GM19043 (cell line): ENCODE measurements around the gene OBSCN.

Experiments
- ATAC-seq: cut with Tn5 transposase; IDR thresholded peaks from one replicate; pipeline ENCODE4 v1.9.1; 2021; ENCODE audit warnings: low read depth; ENCODE audit not compliant: unreplicated experiment

The OBSCN gene

GRCh38 chr1:228392111-228392936 is 184.5 kb downstream of the OBSCN start:
- ATAC-seq: no peak

GRCh38 chr1:228393268-228393701 is 185.4 kb downstream of the OBSCN start:
- no peak for ATAC-seq

DNA sequence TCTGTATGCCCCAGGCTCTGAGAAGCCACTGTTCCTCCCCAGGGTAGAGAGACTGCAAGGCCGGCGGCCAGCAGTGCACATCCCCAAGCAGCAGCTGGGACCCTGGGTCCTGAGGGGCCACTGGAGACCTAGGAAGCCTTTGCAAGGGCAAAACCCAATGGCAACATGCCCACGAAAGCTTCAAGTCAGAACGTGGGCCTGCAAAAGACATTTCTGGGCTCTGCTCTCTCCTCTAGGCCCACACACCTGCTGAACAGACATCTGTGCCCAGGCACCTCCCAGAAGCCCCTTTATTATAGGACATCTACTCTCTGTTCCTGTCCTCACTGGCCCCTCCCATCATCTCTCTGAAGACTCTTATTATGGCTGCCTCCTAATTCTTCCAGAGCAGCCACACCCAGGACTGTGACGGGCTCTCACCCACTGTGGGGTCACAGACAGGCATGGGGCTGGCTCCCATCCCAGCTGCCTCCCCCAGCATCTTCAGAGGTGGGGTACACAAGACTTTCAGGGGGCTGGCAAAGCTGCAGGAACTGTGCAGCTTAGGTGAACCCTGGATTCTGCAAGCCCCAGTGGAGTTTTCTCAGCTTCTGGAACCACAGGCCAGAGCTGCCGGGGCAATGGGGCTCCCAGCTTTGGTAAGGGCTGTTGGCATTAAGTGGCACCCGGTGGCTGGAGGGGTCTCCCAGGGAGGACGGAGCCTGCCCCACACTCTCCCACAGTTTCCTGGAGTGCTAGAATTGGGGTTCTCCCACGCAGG is 186.1 kb downstream of the OBSCN start:
- no peak for ATAC-seq

DNA sequence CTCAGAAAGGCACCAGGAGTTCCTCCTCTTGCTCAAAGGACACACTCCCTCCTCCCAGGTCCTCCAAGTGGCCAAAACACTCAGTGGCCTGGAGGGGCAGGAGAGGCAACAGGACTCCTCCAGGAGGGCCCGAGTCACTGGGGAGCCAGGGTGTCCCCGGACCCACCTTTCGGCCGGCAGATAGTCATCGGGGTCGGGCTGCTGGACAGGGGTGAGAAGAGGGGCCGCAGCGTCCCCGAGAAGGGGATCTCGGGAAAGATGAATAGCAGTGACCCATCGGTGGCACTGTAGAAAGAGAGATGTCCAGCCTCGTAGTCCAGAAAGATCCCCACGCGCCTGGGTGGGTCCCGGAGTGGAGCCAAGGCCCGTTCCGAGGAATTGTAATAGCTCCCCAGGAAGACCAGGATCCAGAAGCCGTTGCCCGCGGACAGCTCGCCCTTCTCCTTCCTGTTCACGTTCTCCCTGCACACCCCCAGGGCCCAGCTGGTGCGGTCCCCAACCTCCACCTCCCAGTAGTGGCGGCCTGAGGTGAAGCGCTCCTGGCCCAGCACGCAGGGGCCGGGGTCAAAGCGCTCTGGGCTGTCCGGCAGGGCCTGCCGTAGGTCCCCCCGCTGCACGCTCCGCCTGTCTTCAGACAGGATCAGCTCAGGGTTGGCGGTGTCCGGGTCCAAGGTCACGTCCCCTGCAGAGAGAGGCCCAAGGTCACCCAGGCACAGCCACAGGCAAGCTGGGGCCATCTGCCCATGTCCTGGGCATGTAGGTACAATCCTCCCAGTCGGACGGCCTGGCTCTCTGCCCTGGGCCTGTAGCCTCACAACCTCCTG is 186.9 kb downstream of the OBSCN start:
- no peak for ATAC-seq

- ATAC-seq: no peak
These were observed 189.2 kb downstream of the OBSCN start for GRCh38 chr1:228396770-228397662.

GRCh38 chr1:228397966-228398365 is 190.1 kb downstream of the OBSCN start:
- no peak for ATAC-seq

DNA sequence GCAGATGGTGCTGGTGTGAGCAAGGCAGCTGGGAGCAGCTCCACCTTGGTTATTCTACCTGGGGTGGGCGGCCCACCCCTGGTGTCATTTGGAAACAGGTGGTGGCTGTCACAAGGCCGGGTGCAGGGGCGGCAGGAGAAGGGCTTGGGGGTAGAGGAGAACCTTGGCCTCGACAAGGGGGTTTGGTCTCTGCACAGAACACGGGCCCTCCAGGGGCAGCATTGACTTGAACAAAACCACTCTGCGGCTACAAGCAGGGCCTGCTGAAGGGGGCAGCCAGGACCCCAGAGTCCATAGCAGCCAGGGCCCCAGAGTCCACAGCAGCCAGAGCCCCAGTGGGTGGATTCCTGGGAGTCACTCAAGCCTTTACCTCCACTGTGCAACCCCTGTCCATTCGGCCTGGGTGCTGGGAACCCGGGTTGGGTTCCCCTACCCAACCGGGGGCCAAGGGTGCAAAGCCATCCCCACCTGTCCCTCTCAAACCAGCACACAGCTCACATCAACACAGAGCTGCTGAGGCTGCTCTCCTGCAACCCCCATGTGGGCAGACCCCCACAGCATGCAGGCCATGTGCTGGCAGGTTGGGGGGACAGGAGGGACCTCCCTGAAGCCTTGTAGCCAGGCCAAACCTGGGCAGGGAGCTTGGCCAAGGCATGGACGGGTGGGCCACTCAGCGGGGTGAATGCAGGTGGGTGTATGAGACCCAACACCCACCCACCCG is 191.1 kb downstream of the OBSCN start:
- ATAC-seq: no peak

DNA sequence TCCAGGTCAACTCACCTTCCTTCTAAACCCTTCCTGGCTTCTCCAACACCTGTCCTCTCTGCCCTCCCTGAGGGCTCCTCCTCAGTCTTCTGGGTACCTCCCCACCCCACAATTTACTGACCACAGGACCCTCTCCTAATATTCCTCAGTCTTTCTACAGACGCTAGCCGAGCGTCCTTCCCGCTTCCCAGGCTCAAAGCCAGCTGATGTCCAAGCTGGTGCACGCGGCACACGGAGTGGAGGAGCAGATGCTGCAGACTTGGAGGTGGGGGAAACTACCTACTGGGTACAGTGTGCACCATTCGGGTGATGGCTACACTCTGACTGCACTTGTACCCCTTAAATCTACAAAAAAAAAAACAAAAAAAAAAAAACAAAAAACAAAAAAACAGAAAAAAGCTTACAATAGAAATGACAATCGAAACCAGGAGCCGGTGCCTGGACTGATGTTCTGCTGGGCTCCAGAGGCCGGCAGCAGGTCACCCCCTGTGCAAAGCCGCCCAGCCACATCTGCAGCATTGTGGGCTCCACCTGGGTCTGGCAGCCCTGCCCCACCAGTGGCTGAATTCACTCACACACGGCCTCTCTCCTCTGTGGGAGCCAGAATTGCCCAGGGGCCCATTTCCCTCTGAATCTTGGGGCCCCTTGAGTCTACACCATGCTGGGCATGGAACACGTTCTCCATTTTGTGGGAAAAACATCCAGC is 191.8 kb downstream of the OBSCN start:
- no peak for ATAC-seq

DNA sequence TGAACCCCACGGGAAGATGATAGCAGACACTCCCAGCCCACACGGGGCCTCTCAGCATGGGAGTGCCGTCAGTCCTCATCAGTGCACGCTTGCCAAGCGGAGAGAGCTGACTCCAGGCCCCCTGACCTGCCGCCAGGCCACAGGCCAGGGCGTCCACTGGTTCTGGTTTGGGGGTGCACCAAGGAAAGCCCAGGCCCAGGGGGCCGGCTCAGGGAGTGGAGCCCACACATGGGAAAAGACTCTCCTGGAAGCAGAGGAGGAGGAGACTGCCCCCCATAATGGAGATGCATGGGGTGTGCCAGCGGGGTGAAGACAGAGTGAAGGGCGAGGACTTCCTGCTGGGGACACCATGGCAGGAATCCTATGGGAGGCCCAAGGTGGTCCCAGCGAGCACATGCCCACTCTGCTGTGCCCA is 192.4 kb downstream of the OBSCN start:
- ATAC-seq: no peak

DNA sequence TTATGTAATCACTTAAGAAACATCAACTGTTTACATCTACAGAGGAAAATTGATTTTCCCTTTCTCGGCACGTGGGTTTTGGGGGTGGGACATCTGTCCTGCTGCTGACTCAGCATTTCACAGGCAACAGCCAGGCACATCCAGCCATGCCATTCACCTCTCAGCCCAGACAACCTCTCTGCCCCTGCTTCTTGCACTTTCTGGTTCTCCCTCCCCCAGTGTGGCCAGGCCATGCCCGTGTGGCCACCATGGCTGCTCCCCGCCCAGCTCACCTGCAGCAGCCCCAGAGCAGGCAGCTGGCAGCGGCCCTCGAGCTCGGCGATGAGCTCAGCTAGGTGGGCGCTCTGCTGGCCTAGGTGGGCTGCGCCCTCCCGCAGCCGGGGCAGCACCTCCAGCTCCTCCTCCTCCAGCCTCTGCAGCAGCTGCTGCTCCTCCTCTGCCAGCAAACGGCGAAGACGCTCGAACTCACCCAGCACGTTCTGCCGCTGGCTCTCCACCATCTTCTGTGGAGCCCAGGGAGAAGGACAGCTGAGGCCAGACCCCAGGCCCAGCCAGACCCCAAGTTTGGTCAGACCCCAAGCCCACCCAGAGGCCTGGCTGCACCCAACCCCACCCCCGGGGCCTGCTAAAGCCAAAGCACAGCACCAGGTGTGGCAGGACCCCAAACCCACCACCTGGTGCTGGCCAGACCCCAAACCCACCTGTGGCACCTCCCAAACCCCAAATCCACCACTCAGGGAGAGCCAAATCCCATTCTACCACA is 193.0 kb downstream of the OBSCN start:
- no peak for ATAC-seq

- no peak for ATAC-seq
These were observed 194.2 kb downstream of the OBSCN start for GRCh38 chr1:228401782-228402640.

DNA sequence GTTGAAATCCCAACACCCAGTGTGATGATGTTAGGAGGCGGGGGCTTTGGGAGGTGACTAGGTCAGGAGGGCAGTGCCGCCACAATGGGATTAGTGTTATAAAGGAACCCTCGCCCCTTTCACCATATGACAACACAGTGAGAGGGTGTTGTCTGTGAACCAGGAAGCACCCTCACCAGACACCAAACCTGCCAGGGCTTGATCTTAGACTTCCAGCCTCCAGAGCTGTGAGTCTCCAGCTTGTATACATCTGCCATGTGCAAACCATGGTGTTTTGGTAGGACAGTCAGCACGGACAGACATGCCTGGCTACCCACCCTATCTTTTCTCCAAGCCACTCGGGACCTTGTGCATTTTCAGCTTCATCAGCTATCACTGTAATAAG is 194.8 kb downstream of the OBSCN start:
- ATAC-seq: no peak

DNA sequence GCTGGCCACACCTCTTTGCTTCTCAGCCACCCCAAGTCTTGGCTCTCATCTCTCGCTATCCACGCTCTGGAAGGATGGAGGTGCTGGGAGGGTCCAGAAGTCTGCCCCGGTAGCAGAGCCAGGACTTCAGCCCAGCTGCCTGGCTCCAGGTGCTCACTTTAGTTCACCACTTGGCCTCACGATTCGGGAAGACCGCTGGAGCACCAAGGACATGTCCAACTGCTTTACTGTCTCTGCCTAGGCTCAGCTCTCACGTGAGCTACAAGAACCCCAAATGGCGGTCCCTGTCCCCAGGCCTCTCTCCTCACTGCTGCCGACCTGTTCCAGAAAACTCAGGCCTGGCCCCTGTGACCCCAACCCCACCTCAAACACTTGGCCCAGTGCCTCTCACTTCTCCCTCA is 195.4 kb downstream of the OBSCN start:
- ATAC-seq: no peak

DNA sequence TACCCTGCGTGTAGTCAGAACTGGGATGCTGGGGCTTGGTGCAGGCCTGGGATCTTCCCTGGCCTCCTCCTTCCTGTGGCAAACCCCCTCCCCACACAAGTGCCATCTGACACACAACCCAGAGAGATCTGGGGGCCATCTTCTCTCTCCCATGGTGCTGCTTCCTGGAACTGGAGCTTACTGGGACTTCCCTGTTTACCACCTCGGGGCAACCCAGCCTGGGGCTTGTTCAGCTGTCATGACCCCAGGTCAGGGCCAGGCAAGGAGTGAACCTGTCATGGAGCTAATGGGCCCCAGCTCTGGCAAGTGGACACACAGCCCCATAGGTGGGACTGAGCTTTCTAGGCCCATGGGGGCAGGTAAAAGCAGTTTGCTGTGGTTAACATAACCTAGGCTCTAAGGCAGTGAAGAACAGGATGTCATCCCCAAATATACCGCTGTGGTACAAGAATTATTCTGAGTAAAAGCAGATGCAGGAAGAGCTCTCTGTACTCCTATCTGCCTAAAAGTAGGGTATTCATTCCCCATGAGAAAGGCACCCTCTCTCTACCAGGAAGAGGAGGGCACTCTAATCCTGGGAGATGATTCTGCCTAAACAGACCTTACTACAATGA is 196.4 kb downstream of the OBSCN start:
- no peak for ATAC-seq

GRCh38 chr1:228405200-228405978 is 197.5 kb downstream of the OBSCN start:
- no peak for ATAC-seq

DNA sequence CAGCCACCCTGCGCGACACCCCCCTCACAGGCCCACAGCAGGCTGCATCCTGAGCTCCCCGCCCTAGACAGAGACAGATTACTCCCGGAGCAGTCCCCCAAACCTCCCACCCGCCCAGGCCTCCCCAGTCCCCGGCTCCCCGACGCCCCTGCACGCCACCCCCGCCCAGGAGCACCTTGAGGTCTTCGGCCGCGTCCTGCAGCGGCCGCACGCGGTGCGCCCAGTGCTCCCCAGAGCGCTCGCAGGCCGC is 198.1 kb downstream of the OBSCN start:
- ATAC-seq: no peak
